ENCODE measurements around the gene KIAA0319L.
A peak's percentile ranks its signal among the peaks of the same experiment; 100 is the strongest.

Gene KIAA0319L

GRCh38 chr1:35557118-35557610, at the start of gene KIAA0319L:
Gene KIAA0319L, minus strand, starts transcription at chr1:35557403. Its CDS starts 2,912 bp downstream, at chr1:35554491.
- H3K4me3 ChIP-seq (ENCODE audit: low read length), result peak within 1 kb of the TSS; percentile 75
- peak within 1 kb of the TSS; percentile 94 for H3K27ac ChIP-seq (ENCODE audit: low read depth, low read length)
- peaks cover 23% of the 10 kb centered on the region for H3K4me1 ChIP-seq (ENCODE audit: control insufficient read depth, insufficient read depth, low read length)
- no peaks in the 10 kb centered on the region for H3K27me3 ChIP-seq (ENCODE audit: control insufficient read depth, insufficient read depth, low read length)
- H3K9ac ChIP-seq (ENCODE audit: low read length), result peak within 1 kb of the TSS; percentile 68
- no peaks in the 10 kb centered on the region for H3K36me3 ChIP-seq (ENCODE audit: control insufficient read depth, insufficient read depth, low read length)

GRCh38 chr1:35605867-35606182, 48.6 kb upstream of the KIAA0319L start:
- H3K4me3 ChIP-seq (ENCODE audit: low read length), result no peak overlapping the region
- H3K4me1 ChIP-seq (ENCODE audit: control insufficient read depth, insufficient read depth, low read length), result no peaks in the 10 kb centered on the region
- no peak overlapping the region for H3K9ac ChIP-seq (ENCODE audit: low read length)
- no peak overlapping the region for H3K27ac ChIP-seq (ENCODE audit: low read depth, low read length)
- peaks cover 24% of the 10 kb centered on the region for H3K36me3 ChIP-seq (ENCODE audit: control insufficient read depth, insufficient read depth, low read length)
- no peaks in the 10 kb centered on the region for H3K27me3 ChIP-seq (ENCODE audit: control insufficient read depth, insufficient read depth, low read length)

GRCh38 chr1:35605071-35605866, 48.1 kb upstream of the KIAA0319L start:
- Histone ChIP-seq H3K4me1 (ENCODE audit: control insufficient read depth, insufficient read depth, low read length) (no peaks in the 10 kb centered on the region), H3K27ac (ENCODE audit: low read depth, low read length) (no peak overlapping the region), H3K4me3 (ENCODE audit: low read length) (no peak overlapping the region), H3K9ac (ENCODE audit: low read length) (no peak overlapping the region), H3K36me3 (ENCODE audit: control insufficient read depth, insufficient read depth, low read length) (peaks cover 24% of the 10 kb centered on the region), H3K27me3 (ENCODE audit: control insufficient read depth, insufficient read depth, low read length) (no peaks in the 10 kb centered on the region)

- no peak overlapping the region for H3K27ac ChIP-seq (ENCODE audit: low read depth, low read length)
- no peaks in the 10 kb centered on the region for H3K27me3 ChIP-seq (ENCODE audit: control insufficient read depth, insufficient read depth, low read length)
- no peak overlapping the region for H3K4me3 ChIP-seq (ENCODE audit: low read length)
- no peak overlapping the region for H3K9ac ChIP-seq (ENCODE audit: low read length)
- peaks cover 21% of the 10 kb centered on the region for H3K36me3 ChIP-seq (ENCODE audit: control insufficient read depth, insufficient read depth, low read length)
- H3K4me1 ChIP-seq (ENCODE audit: control insufficient read depth, insufficient read depth, low read length), result no peaks in the 10 kb centered on the region
Measured at GRCh38 chr1:35603941-35604340, 46.7 kb upstream of the KIAA0319L start.

- Histone ChIP-seq H3K9ac (ENCODE audit: low read length) (no peak overlapping the region), H3K4me3 (ENCODE audit: low read length) (no peak overlapping the region), H3K36me3 (ENCODE audit: control insufficient read depth, insufficient read depth, low read length) (peaks cover 20% of the 10 kb centered on the region), H3K27me3 (ENCODE audit: control insufficient read depth, insufficient read depth, low read length) (no peaks in the 10 kb centered on the region), H3K4me1 (ENCODE audit: control insufficient read depth, insufficient read depth, low read length) (no peaks in the 10 kb centered on the region), H3K27ac (ENCODE audit: low read depth, low read length) (no peak overlapping the region)
Measured at GRCh38 chr1:35603468-35603867, 46.3 kb upstream of the KIAA0319L start.

- peaks cover 21% of the 10 kb centered on the region for H3K36me3 ChIP-seq (ENCODE audit: control insufficient read depth, insufficient read depth, low read length)
- H3K4me3 ChIP-seq (ENCODE audit: low read length), result no peak overlapping the region
- no peak overlapping the region for H3K9ac ChIP-seq (ENCODE audit: low read length)
- no peak overlapping the region for H3K27ac ChIP-seq (ENCODE audit: low read depth, low read length)
- no peaks in the 10 kb centered on the region for H3K4me1 ChIP-seq (ENCODE audit: control insufficient read depth, insufficient read depth, low read length)
- H3K27me3 ChIP-seq (ENCODE audit: control insufficient read depth, insufficient read depth, low read length), result no peaks in the 10 kb centered on the region
Measured at GRCh38 chr1:35600593-35600992, 43.4 kb upstream of the KIAA0319L start.

- no peak overlapping the region for H3K4me3 ChIP-seq (ENCODE audit: low read length)
- H3K36me3 ChIP-seq (ENCODE audit: control insufficient read depth, insufficient read depth, low read length), result peaks cover 18% of the 10 kb centered on the region
- H3K27ac ChIP-seq (ENCODE audit: low read depth, low read length), result no peak overlapping the region
- H3K27me3 ChIP-seq (ENCODE audit: control insufficient read depth, insufficient read depth, low read length), result no peaks in the 10 kb centered on the region
- no peak overlapping the region for H3K9ac ChIP-seq (ENCODE audit: low read length)
- no peaks in the 10 kb centered on the region for H3K4me1 ChIP-seq (ENCODE audit: control insufficient read depth, insufficient read depth, low read length)
Measured at GRCh38 chr1:35599411-35599810, 42.2 kb upstream of the KIAA0319L start.

- H3K36me3 ChIP-seq (ENCODE audit: control insufficient read depth, insufficient read depth, low read length), result peaks cover 18% of the 10 kb centered on the region
- H3K27ac ChIP-seq (ENCODE audit: low read depth, low read length), result no peak overlapping the region
- H3K9ac ChIP-seq (ENCODE audit: low read length), result no peak overlapping the region
- no peak overlapping the region for H3K4me3 ChIP-seq (ENCODE audit: low read length)
- H3K4me1 ChIP-seq (ENCODE audit: control insufficient read depth, insufficient read depth, low read length), result no peaks in the 10 kb centered on the region
- H3K27me3 ChIP-seq (ENCODE audit: control insufficient read depth, insufficient read depth, low read length), result no peaks in the 10 kb centered on the region
Measured at GRCh38 chr1:35598895-35599294, 41.7 kb upstream of the KIAA0319L start.

- Histone ChIP-seq H3K27me3 (ENCODE audit: control insufficient read depth, insufficient read depth, low read length) (no peaks in the 10 kb centered on the region), H3K9ac (ENCODE audit: low read length) (no peak overlapping the region), H3K36me3 (ENCODE audit: control insufficient read depth, insufficient read depth, low read length) (peaks cover 9% of the 10 kb centered on the region), H3K27ac (ENCODE audit: low read depth, low read length) (no peak overlapping the region), H3K4me1 (ENCODE audit: control insufficient read depth, insufficient read depth, low read length) (no peaks in the 10 kb centered on the region), H3K4me3 (ENCODE audit: low read length) (no peak overlapping the region)
Measured at GRCh38 chr1:35597870-35598269, 40.7 kb upstream of the KIAA0319L start.

GRCh38 chr1:35595684-35596083, 38.5 kb upstream of the KIAA0319L start:
- peaks cover 3% of the 10 kb centered on the region for H3K36me3 ChIP-seq (ENCODE audit: control insufficient read depth, insufficient read depth, low read length)
- no peaks in the 10 kb centered on the region for H3K27me3 ChIP-seq (ENCODE audit: control insufficient read depth, insufficient read depth, low read length)
- H3K27ac ChIP-seq (ENCODE audit: low read depth, low read length), result no peak overlapping the region
- H3K4me1 ChIP-seq (ENCODE audit: control insufficient read depth, insufficient read depth, low read length), result no peaks in the 10 kb centered on the region
- H3K4me3 ChIP-seq (ENCODE audit: low read length), result no peak overlapping the region
- no peak overlapping the region for H3K9ac ChIP-seq (ENCODE audit: low read length)

- peaks cover 6% of the 10 kb centered on the region for H3K36me3 ChIP-seq (ENCODE audit: control insufficient read depth, insufficient read depth, low read length)
- no peak overlapping the region for H3K4me3 ChIP-seq (ENCODE audit: low read length)
- H3K9ac ChIP-seq (ENCODE audit: low read length), result no peak overlapping the region
- H3K27ac ChIP-seq (ENCODE audit: low read depth, low read length), result no peak overlapping the region
- no peaks in the 10 kb centered on the region for H3K4me1 ChIP-seq (ENCODE audit: control insufficient read depth, insufficient read depth, low read length)
- H3K27me3 ChIP-seq (ENCODE audit: control insufficient read depth, insufficient read depth, low read length), result no peaks in the 10 kb centered on the region
Measured at GRCh38 chr1:35594005-35594760, 37.0 kb upstream of the KIAA0319L start.

GRCh38 chr1:35592991-35593769, 36.0 kb upstream of the KIAA0319L start:
- Histone ChIP-seq H3K27me3 (ENCODE audit: control insufficient read depth, insufficient read depth, low read length) (no peaks in the 10 kb centered on the region), H3K4me3 (ENCODE audit: low read length) (no peak overlapping the region), H3K27ac (ENCODE audit: low read depth, low read length) (no peak overlapping the region), H3K4me1 (ENCODE audit: control insufficient read depth, insufficient read depth, low read length) (no peaks in the 10 kb centered on the region), H3K9ac (ENCODE audit: low read length) (no peak overlapping the region), H3K36me3 (ENCODE audit: control insufficient read depth, insufficient read depth, low read length) (peaks cover 6% of the 10 kb centered on the region)

All from rectal smooth muscle tissue (tissue), 1 donor.